ENCODE data around the gene PTPRD.

DNA sequence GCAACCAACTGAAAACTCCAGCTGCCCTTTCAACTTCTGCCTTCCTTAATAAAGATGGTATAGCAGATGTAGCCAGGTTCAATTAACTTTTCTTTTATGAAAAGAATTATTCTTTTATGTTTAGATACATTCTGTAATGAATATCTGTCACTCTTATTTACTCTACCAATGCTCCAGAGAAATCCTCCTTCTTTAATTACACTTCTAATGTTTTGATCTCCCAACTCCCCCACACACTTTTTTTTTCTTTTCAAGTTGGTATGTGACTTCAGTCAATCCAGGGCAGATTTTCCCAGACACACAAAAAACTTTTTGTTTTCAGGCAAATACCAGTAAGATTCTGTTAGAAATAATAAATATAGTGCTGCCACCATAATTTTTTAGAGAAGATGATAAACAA is 1813.2 kb downstream of the PTPRD start:
- TF ChIP-seq, protein P1, sequence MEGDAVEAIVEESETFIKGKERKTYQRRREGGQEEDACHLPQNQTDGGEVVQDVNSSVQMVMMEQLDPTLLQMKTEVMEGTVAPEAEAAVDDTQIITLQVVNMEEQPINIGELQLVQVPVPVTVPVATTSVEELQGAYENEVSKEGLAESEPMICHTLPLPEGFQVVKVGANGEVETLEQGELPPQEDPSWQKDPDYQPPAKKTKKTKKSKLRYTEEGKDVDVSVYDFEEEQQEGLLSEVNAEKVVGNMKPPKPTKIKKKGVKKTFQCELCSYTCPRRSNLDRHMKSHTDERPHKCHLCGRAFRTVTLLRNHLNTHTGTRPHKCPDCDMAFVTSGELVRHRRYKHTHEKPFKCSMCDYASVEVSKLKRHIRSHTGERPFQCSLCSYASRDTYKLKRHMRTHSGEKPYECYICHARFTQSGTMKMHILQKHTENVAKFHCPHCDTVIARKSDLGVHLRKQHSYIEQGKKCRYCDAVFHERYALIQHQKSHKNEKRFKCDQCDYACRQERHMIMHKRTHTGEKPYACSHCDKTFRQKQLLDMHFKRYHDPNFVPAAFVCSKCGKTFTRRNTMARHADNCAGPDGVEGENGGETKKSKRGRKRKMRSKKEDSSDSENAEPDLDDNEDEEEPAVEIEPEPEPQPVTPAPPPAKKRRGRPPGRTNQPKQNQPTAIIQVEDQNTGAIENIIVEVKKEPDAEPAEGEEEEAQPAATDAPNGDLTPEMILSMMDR (conservative IDR thresholded peaks at IDR 0.05; ENCODE audit: low read length): no peak
- TF ChIP-seq EZH2phosphoT487 (IDR thresholded peaks at IDR 0.05; ENCODE audit: borderline replicate concordance): no peak

Data from Loucy (cell line).